ENCODE data around the gene CLDN9. TPM values are rescaled to one million over a fixed set of nuclear protein-coding genes. Genes with fewer than 3 reads are reported as not detected.

CLDN9 gene
- total and polyA plus RNA-seq, 2 experiments from 2014 or later: 0.09 TPM; not detected in 1

- no peak for TF ChIP-seq EZH2phosphoT487 (IDR thresholded peaks at IDR 0.05; ENCODE audit: insufficient read depth, low read depth)
- no peak for TF ChIP-seq EZH2 (IDR thresholded peaks at IDR 0.05; ENCODE audit: insufficient read depth, poor library complexity, severe bottlenecking)
- Histone ChIP-seq H3K27ac (no peak overlapping the region), H4K20me1 (ENCODE audit: insufficient read depth) (no peaks in the 10 kb centered on the region), H3K9me2 (ENCODE audit: insufficient read depth) (no peaks in the 10 kb centered on the region), H3K9ac (no peak overlapping the region), H3K9me3 (ENCODE audit: low read depth) (no peaks in the 10 kb centered on the region), H3K4me3 (no peak overlapping the region), H2AFZ (no peak overlapping the region), H3K4me1 (ENCODE audit: insufficient read depth) (no peaks in the 10 kb centered on the region), H3K36me3 (ENCODE audit: low read depth) (no peaks in the 10 kb centered on the region), H3K79me2 (ENCODE audit: insufficient read depth) (no peaks in the 10 kb centered on the region), H3K4me2 (ENCODE audit: unreplicated experiment) (no peak overlapping the region), H3F3A (ENCODE audit: insufficient read depth) (no peaks in the 10 kb centered on the region), H3K27me3 (replicated peaks; ENCODE audit: insufficient read depth) (no peaks in the 10 kb centered on the region; the same call in 1 of the 2 replicates)
- DNase-seq: no peak
- WGBS, 2 experiments (ENCODE audit: low coverage in 1 of 2, low lambda C conversion rate in 2 of 2, missing lambda C conversion rate in 2 of 2): 86 to 90% methylated on average over 7 to 8 of the region's 9 CpGs
- in situ Hi-C loops (cut with MboI): no loop called here
These were observed 27.3 kb upstream of the CLDN9 start for GRCh38 chr16:2985462-2985861.

GRCh38 chr16:2985893-2986355 is 26.8 kb upstream of the CLDN9 start:
- no peak overlapping the region for H2AFZ ChIP-seq
- no peaks in the 10 kb centered on the region for H3F3A ChIP-seq (ENCODE audit: insufficient read depth)
- H4K20me1 ChIP-seq (ENCODE audit: insufficient read depth): no peaks in the 10 kb centered on the region
- no peaks in the 10 kb centered on the region for H3K9me3 ChIP-seq (ENCODE audit: low read depth)
- DNase-seq: no peak
- no peaks in the 10 kb centered on the region for H3K9me2 ChIP-seq (ENCODE audit: insufficient read depth)
- H3K4me2 ChIP-seq (ENCODE audit: unreplicated experiment): no peak overlapping the region
- H3K4me1 ChIP-seq (ENCODE audit: insufficient read depth): no peaks in the 10 kb centered on the region
- H3K27me3 ChIP-seq (replicated peaks; ENCODE audit: insufficient read depth): no peaks in the 10 kb centered on the region; the same call in 1 of the 2 replicates
- TF ChIP-seq EZH2phosphoT487 (IDR thresholded peaks at IDR 0.05; ENCODE audit: insufficient read depth, low read depth) (no peak), EZH2 (IDR thresholded peaks at IDR 0.05; ENCODE audit: insufficient read depth, poor library complexity, severe bottlenecking) (no peak)
- H3K79me2 ChIP-seq (ENCODE audit: insufficient read depth): no peaks in the 10 kb centered on the region
- no peak overlapping the region for H3K4me3 ChIP-seq
- H3K27ac ChIP-seq: no peak overlapping the region
- no peaks in the 10 kb centered on the region for H3K36me3 ChIP-seq (ENCODE audit: low read depth)
- WGBS, 2 experiments (ENCODE audit: low coverage in 1 of 2, low lambda C conversion rate in 2 of 2, missing lambda C conversion rate in 2 of 2): 81 to 86% methylated on average over 15 of the region's 15 CpGs
- no peak overlapping the region for H3K9ac ChIP-seq
- in situ Hi-C loops (cut with MboI): no loop called here

GRCh38 chr16:2986623-2987188 is 26.0 kb upstream of the CLDN9 start:
- in situ Hi-C loops (cut with MboI): no loop called here
- 67 to 70% methylated on average over 17 of the region's 17 CpGs for WGBS, 2 experiments (ENCODE audit: low coverage in 1 of 2, low lambda C conversion rate in 2 of 2, missing lambda C conversion rate in 2 of 2)
- H3K4me2 ChIP-seq (ENCODE audit: unreplicated experiment): no peak overlapping the region
- no peak overlapping the region for H3K4me3 ChIP-seq
- H2AFZ ChIP-seq: no peak overlapping the region
- no peak for DNase-seq
- TF ChIP-seq EZH2phosphoT487 (IDR thresholded peaks at IDR 0.05; ENCODE audit: insufficient read depth, low read depth) (no peak), EZH2 (IDR thresholded peaks at IDR 0.05; ENCODE audit: insufficient read depth, poor library complexity, severe bottlenecking) (no peak)
- no peaks in the 10 kb centered on the region for H4K20me1 ChIP-seq (ENCODE audit: insufficient read depth)
- H3K27ac ChIP-seq: no peak overlapping the region
- no peaks in the 10 kb centered on the region; the same call in 1 of the 2 replicates for H3K27me3 ChIP-seq (replicated peaks; ENCODE audit: insufficient read depth)
- H3K9me3 ChIP-seq (ENCODE audit: low read depth): no peaks in the 10 kb centered on the region
- no peaks in the 10 kb centered on the region for H3K79me2 ChIP-seq (ENCODE audit: insufficient read depth)
- H3K9me2 ChIP-seq (ENCODE audit: insufficient read depth): no peaks in the 10 kb centered on the region
- H3K36me3 ChIP-seq (ENCODE audit: low read depth): no peaks in the 10 kb centered on the region
- no peak overlapping the region for H3K9ac ChIP-seq
- H3F3A ChIP-seq (ENCODE audit: insufficient read depth): no peaks in the 10 kb centered on the region
- no peaks in the 10 kb centered on the region for H3K4me1 ChIP-seq (ENCODE audit: insufficient read depth)

DNA sequence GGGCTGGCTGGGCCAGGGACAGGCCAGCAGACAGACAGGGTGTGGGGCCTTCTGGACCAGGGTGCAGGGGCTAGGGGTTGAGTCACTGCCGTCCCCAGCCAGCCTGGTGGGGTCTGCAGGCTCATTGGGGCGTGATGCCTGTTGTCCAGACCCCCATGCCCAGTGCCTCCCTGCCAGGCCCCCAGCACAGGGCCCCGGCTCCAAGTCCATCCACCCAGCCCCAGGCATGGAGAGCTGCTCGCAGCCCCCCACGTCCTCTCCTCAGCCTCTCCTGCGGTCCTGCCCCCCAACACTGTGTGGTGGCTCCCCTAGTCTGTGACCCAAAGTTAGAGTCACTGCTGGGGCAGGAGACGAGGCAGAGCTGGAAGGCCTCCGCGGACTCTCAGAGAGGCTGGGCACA is 25.4 kb upstream of the CLDN9 start:
- H4K20me1 ChIP-seq (ENCODE audit: insufficient read depth): no peaks in the 10 kb centered on the region
- no peak for DNase-seq
- no peaks in the 10 kb centered on the region for H3K9me2 ChIP-seq (ENCODE audit: insufficient read depth)
- no peaks in the 10 kb centered on the region for H3K9me3 ChIP-seq (ENCODE audit: low read depth)
- H3K4me3 ChIP-seq: no peak overlapping the region
- no peaks in the 10 kb centered on the region for H3K79me2 ChIP-seq (ENCODE audit: insufficient read depth)
- no peaks in the 10 kb centered on the region for H3K36me3 ChIP-seq (ENCODE audit: low read depth)
- 65 to 73% methylated on average over 8 of the region's 9 CpGs for WGBS, 2 experiments (ENCODE audit: low coverage in 1 of 2, low lambda C conversion rate in 2 of 2, missing lambda C conversion rate in 2 of 2)
- TF ChIP-seq EZH2phosphoT487 (IDR thresholded peaks at IDR 0.05; ENCODE audit: insufficient read depth, low read depth) (no peak), EZH2 (IDR thresholded peaks at IDR 0.05; ENCODE audit: insufficient read depth, poor library complexity, severe bottlenecking) (no peak)
- H3K9ac ChIP-seq: no peak overlapping the region
- H2AFZ ChIP-seq: no peak overlapping the region
- no peaks in the 10 kb centered on the region for H3F3A ChIP-seq (ENCODE audit: insufficient read depth)
- no peak overlapping the region for H3K4me2 ChIP-seq (ENCODE audit: unreplicated experiment)
- no peaks in the 10 kb centered on the region for H3K4me1 ChIP-seq (ENCODE audit: insufficient read depth)
- in situ Hi-C loops (cut with MboI): no loop called here
- H3K27ac ChIP-seq: no peak overlapping the region
- no peaks in the 10 kb centered on the region; the same call in 1 of the 2 replicates for H3K27me3 ChIP-seq (replicated peaks; ENCODE audit: insufficient read depth)

All from GM23248 (cell line).